NCI-H748 (cell line): Measurements from ENCODE around the gene CDR2.
"Not testable (repeated sequence)": the region's sequence is repeated elsewhere in the genome, so short reads cannot be mapped to it uniquely, and the experiment has no call there.

Source experiments
- DNase-seq: peaks from one replicate; lab custom pipeline; 2025; ENCODE audit not compliant: unreplicated experiment; lab: John Stamatoyannopoulos, UW

Gene CDR2

DNA sequence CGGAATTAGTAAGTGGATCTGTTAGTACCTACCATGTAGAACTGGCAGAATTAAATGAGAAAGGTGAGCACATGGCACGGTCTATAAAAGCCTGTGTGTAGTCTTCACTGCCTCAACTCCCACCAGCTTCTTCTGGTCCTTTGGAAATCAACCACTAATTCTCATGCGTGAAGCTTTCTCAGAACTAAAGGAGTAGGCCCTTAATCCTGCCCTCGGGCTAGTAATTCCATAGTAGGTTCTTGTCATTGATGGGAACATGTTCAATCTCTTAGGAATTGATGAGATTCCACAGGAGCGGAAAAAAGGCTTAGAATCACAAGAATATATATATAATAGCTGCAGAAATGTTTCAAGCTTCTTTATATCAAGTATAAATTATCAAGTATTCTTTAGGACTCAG lies 21.7 kb downstream of the CDR2 start:
- no peak for DNase-seq

DNA sequence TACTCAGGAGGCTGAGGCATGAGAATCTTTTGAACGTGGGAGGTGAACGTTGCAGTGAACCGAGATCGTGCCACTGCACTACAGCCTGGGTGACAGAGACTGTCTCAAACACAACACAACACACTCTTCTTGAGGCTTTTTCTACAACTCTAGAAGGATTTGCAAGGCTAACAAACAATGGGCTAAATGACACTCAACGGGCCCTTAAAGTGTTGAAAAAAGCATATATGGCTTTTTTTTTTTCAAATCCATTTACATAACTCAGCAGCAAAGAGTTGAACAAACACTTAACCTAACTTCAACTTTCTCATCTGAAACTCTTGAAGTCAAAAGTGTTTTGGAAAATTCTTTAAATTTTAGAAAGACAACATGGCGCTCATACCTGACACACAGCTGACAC lies 22.3 kb downstream of the CDR2 start:
- DNase-seq, result no peak

DNA sequence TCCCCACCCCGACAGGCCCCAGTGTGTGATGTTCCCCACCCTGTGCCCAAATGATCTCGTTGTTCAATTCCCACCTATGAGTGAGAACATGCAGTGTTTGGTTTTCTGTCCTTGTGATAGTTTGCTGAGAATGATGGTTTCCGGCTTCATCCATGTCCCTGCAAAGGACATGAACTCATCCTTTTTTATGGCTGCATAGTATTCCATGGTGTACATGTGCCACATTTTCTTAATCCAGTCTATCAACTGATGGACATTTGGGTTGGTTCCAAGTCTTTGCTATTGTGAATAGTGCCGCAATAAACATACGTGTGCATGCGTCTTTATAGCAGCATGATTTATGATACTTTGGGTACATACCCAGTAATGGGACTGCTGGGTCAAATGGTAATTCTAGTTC lies 23.4 kb downstream of the CDR2 start:
- DNase-seq, result not testable (repeated sequence)

DNA sequence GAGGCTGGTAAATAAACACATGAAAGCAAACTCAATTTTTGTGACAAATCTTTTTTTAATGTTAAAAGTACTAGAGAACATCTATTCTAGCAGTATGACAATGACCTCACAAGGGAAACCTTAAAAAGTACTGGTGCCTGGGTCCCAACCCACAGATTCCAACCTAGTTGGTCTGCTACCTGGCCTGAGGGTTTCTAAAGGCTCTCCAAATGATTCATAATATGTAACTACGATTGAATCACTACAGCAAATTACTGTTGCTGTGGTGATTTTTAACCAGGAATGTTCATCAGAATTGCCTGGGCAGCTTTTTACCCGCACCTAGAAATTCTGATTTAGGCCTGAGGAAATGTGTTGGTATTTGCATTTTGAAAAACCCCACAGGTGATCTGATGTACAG lies 26.1 kb downstream of the CDR2 start:
- no peak for DNase-seq

DNA sequence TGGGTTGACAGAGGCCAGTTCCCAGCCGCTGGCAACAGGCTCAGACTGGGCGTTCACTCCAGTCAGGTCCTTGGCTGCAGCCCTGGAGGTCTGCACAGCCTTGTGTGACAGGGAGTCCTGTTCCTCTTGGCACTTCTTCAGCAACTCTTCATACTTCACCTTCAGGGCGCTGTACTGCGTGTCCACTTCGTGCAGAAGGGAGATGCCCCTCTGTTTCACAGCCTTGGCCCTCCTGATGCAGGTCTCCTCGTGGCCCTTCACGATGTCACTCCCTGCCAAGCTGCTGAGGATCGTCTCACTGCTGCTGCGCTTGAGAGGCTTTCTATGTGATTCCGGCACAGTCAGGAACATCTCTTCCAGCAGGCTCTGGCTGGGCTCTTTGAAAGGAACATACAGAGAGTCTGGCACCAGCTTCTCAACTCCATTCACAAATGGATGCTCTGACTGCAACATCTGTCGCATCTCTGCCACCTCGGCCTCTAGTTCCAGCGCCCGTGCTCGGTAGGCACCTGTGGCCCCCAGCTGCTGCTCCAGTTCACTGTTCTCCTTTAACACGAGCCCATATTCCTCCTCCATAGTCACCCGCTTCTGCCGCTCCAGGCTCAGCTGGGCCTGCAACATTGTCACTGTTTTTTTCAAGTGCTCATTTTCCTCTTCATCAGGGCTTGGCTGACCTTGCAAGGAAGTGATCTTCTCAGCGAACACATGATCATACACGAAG lies 27.2 kb downstream of the CDR2 start:
- DNase-seq, result no peak

DNA sequence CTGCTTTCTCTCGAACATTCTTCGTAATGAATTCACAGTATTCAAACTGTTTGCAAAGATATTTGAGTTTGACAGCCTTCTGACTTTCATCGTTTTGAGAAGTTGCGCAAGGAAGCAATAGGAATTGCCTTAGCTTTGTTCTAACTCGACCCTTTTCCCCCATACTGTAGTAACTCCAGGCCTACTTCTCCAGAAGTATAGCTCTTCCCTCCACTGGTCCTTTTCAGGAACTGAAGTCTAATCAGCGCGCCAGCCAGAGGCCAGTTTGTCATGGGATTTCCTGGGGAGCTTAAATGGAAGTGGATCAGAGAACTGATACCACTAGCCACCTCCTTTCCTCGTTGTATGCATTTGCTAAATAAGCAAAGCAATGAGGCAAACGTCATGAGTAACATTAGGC lies 27.9 kb downstream of the CDR2 start:
- DNase-seq, result no peak

DNA sequence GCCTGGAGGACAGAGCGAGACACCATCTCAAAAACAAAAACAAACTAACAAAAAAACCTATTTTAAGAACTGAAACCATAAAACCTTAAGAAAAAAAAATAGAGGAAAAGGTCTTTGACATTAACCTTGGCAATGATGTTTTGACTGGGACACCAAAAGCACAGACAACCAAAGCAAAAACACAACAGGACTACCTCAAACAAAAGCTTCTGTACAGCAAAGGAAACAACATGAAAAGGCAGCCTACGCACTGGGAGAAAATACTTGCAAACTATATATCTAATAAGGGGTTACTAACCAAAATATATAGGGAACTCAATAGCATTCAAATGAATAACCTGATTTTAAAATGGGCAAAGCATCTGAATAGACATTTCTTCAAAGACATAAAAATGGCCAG lies 32.3 kb downstream of the CDR2 start:
- DNase-seq, result no peak

DNA sequence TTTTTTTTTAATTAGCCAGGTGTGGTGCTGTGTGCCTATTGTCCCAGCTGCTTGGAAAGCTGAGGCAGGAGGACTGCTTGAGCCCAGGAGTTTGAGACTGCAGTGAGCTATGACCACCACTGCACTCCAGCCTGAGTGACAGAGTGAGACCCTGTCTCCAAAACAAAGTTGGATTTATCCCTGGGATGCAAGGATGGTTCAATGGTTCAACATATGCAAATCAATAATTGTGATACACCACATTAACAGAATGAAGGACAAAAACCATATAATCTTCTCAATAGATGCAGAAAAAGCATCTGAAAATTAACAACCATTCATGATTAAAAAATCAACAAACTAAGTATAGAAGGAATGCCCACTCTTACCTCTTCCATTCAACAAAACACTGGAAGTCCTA lies 33.5 kb downstream of the CDR2 start:
- DNase-seq, result no peak

DNA sequence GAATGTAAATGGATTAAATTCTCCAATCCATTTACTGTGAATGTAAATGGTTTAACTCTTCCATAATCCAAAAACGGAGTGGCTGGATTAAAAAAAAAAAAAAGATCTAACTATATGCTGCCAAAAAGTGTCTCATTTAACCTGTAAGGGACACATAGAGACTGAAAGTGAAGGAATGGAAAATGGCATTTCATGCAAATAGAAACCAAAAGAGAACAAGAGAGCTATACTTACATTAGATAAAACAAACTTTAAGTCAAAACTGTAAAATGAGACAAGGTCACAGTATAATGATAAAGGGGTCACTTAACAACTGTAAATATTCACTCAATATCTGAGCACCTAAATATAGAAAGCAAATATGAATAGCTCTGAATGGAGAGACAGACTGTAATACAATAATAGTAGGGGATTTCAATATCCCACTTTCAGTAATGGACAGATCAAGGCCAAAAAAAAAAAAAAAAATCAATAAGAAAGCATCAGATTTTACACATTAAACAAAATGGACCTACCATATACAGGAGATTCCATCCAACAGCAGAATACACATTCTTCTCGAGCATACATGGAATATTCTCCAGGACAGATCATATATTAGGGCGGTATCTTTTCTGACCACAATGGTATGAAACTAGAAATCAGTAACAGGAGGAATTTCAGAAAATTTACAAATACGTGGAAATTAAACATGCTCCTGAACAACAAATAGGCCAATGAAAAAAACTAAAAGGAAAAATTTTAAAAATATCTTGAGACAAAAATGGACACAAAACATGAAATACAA lies 36.4 kb downstream of the CDR2 start:
- DNase-seq, result no peak

DNA sequence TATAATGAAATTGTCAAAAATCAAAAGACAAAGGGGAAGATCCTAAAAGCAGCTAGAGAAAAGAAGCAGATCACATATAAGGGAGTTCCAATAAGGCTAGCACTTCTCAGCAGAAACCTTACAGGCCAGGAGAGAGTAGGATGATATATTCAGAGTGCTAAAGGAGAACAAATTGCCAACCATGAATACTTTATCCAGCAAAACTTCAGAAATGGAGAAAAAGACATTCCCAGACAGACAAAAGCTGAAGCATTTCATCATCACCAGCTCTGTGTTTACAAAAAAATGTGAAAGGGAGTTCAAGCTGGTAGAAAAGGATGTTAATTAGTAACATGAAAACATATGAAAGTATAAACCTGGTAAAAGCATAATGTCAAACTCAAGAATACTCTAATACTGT lies 37.4 kb downstream of the CDR2 start:
- DNase-seq, result no peak

DNA sequence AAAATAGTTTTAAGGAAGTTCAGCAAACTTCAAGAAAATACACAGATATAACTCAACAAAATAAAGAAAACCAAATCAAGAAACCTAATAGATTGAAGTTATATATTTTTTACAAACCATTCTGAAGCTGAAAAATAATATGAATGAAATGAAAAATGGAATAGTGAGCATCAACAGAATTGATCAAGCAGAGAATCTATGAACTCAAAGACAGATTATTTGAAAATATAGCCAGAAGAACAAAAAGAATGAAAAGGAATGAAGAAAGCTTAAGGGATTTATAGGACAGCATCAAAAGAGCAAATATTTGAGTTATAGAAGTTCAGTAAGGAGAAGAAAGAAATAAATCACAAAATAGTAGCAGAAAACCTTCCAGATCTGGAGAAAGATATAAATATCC lies 37.8 kb downstream of the CDR2 start:
- no peak for DNase-seq

DNA sequence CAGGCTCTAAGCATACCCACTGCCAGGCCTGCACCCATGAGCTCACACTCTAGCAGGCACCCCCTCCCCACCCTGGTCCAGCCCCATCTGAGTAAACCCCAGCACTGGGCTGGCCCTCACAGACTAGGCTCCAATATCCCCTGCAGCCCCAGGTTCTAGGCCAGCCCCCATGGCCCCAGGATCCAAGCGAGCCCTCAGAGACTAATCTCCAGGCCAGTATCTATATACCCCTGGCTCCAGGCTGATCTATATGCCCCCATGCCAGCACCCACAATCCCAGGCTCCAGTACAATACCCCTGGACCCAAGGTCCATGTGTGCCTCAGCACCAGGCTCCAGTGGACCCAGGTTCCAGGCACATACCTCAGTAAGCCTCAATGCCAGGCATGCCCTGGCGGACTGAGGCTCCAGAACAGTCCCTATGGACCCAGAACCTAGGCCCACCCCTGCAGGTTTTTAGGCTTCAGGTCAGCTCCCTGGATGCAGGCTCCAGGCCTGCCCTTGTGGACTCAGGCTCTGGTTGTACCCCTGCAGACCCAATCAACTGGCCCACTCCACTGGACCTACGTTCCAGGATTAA lies 38.7 kb downstream of the CDR2 start:
- no peak for DNase-seq

DNA sequence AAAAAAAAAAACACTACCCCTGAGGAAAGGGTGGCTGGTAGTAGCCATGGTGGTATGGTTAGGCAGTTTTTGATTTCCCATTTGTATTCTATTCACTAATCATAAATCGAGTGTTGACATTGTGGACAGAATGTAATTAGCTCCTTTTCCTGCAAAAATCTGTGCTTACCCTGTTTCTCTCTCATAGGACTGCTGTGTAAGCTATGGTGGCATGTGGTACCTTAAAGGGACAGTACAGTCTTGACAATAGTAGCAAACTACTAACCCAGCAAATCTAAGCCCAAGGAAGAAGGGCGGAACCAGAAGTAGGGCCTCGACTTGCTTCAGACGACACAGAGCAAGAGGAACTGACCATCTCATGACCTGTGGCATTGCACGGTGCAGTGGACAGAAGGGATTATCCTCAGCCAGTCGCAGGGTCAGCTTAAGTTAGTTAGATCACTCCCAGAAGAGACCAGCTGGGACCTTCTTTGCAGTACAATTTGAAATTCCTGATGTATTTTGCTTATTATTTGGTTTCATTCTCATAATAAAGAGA lies 40.9 kb downstream of the CDR2 start:
- DNase-seq, result no peak

DNA sequence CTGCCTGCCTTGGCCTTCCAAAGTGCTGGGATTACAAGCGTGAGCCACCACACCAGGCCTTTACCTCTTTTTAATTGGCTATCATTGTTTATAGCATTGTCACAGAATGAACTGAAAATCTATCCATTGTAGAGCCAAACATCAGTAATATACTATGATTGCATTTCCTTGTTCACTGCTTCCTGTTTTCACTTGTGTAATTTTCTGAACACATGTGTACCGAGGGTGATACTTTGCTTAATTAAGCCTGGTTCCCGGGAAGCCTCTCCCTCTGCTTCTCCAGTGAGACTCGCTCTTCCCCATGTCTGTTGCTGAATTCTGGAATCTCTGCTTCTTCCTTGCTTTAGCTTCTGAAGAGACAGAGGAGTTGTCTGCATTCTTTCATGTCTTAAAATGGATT lies 44.1 kb downstream of the CDR2 start:
- DNase-seq, result no peak

DNA sequence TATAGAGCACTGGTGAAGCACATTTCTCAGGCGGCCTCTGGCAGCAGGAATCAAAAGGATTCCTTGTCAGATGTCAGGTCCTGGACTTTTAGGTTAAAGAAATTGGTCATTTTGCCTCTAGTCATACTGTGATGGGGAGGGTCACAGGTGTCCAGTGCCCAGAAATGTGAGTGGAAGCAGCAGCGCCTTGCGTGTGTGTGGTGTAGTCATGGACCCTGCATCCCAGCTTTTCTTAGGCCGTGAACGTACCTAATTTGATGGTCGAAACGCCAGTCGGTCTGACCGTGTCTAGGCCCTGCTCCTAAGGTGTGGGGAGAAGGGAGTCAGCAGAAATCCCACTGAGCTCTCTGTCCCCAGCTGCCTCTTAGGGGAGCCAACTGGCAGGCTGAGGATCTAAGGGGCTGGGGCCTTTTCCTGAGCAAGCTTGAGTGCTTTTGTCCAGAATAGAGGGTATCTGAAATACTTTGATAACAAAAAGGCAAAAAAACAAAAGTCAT lies 45.2 kb downstream of the CDR2 start:
- DNase-seq, result no peak

DNA sequence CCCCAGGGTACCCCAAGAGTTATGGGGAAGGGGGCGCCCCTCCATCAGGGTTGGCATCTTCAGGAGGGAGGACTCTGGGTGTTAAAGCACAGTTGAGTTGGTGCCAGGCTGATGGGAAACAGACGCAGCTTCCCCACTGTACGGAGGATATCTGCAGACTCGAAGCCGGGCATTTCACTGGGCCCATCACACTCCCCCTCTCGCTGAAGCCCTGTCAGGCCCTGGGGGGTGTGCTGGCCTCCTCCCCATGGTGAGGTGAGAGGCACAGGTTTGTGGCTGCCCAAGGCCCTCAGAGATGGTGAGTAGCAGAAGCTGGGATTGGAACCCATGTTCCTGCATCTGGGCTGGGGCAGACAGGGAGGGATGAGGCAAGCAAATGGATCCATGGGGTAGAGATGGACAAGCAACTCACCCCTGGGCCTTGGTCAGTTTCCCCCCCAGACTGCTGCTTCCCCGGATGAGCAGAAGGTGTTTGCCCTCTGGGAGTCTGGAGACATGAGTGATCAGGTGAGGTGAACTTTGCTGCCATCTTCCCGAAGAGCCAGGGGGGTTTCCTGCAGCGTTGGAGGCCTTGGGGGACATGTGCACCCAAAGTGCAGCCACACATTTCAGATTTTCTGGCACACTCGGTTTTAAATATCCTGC lies 46.2 kb downstream of the CDR2 start:
- DNase-seq, result no peak

DNA sequence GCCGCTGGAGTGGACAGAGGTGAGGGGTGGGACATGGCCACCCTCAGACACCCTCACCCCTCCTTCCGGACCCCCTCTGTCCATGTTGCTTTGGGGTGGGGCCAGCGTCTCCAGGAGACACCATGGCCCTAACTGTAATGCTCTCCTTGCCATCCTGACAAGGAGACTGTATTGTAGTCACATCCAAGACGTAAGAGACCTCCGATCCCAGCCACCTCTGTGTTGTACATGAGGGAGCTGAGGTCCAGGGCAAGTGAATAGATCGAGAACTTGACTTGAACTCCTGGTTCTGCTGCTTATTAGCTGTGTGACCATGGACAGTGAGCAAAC lies 47.0 kb downstream of the CDR2 start:
- no peak for DNase-seq

DNA sequence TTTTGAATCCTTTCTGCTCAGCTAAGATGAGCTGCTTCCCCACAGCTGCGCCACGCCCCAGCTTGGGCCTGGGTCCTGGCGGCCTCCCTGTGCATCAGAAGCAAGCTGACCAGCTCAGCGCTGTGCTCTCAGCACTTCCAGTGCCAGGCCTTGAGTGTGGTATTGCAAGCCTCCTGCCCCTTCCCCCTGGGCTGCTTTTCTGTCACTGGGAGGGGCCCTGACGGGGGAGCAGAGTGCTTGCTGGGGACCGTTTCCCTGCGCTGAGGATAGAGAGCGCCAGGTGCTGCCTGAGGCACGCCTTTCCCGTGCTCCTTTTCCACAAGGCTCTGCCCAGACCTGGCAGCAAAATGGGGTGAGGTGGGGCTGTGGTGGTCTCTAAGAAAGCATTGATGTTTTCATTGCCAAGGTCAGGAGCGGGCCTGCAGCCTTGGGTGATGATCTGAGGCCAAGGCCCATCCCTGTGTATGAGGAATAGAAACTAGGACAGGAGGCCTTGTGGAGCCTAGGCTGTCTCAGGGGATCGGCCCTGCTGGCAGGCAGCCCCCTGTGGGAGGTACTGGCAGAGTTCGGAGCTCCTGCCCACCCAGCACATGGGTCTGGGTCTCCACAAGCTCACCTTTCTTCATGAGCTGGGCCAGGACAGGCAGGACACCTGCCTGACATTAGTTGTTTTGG lies 47.5 kb downstream of the CDR2 start:
- DNase-seq, result no peak

DNA sequence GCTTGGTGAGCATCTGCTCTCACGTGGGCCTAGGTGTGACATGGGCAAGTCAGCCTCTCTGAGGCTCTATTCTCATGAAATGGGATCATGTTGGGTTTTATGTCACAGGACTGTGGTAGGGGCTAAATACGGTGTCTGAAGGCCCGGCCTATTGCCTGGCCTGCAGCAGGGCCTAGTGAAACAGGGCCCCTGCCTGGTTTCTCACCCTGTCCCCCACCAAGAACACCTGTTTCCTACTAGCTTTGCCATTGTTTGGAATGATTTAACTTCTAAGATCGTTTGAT lies 48.1 kb downstream of the CDR2 start:
- DNase-seq, result no peak

DNA sequence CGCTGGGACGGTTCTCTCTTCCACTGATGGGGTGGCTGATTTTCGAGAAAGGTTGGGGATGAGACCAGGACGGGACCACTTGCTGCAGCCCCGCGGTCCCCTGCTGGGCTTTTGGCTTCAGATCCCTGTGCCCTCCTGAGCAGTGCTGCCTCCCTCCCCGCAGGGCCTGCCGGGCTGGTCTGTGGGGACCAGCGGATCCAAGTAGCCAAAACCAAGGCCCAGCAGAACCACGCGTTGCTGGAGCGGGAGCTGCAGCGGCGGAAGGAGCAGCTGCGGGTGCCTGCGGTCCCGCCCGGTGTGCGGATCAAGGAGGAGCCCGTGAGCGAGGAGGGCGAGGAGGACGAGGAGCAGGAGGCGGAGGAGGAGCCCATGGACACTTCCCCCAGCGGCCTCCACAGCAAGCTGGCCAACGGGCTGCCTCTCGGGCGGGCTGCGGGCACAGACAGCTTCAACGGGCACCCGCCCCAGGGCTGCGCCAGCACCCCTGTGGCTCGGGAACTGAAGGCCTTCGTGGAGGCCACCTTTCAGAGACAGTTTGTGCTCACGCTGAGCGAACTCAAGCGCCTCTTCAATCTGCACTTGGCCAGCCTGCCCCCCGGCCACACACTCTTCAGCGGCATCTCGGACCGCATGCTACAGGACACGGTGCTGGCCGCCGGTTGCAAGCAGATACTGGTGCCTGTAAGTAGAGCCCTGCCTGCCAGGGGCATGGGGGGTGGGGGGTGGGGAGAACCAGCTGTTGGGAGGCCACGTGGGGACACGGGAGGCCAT lies 48.6 kb downstream of the CDR2 start:
- DNase-seq, result no peak
